Activated CD8-positive, alpha-beta T cell treated with anti-CD3 and anti-CD28 coated beads for 36 hours (primary cell): ENCODE data around the gene HSPG2. TPM values are rescaled to one million over a fixed set of nuclear protein-coding genes. Genes with fewer than 3 reads are reported as not detected.

Experiments
- ATAC-seq: fragments of 200-7000 bp; cut with Tn5 transposase; one replicate; pipeline ENCODE4 v1.10.0; 2021; ENCODE audit warnings: mild to moderate bottlenecking, moderate library complexity
- CTCF ChIA-PET: fragments of 350-600 bp; sonication (Branson Sonifier 250); formaldehyde crosslinking; loops from one replicate; lab custom pipeline; 2021; ENCODE audit warnings: antibody characterized with exemption; lab: Charles Lee
- POLR2A ChIA-PET: fragments of 350-600 bp; sonication (Branson Sonifier 250); formaldehyde crosslinking; loops from one replicate; lab custom pipeline; 2021; ENCODE audit warnings: antibody characterized with exemption; lab: Charles Lee
- DNase-seq: peaks from one replicate; pipeline ENCODE4 v3.0.0-alpha.2; 2020
- H3K27ac Mint-ChIP-seq: one replicate; pipeline ENCODE4 v1.8.0; 2021; ENCODE audit warnings: mild to moderate bottlenecking, mixed read lengths
- H3K27me3 Mint-ChIP-seq: one replicate; pipeline ENCODE4 v1.8.0; 2021; ENCODE audit warnings: mixed read lengths
- H3K36me3 Mint-ChIP-seq: one replicate; pipeline ENCODE4 v1.8.0; 2021; ENCODE audit warnings: low read depth, mixed read lengths
- H3K4me1 Mint-ChIP-seq: one replicate; pipeline ENCODE4 v1.8.0; 2021; ENCODE audit warnings: low read depth, mixed read lengths
- H3K4me3 Mint-ChIP-seq: one replicate; pipeline ENCODE4 v1.8.0; 2021; ENCODE audit warnings: mild to moderate bottlenecking, moderate library complexity, mixed read lengths
- H3K9me3 Mint-ChIP-seq: one replicate; pipeline ENCODE4 v1.8.0; 2021; ENCODE audit warnings: mixed read lengths
- CTCF ChIP-seq: fragments of 200-600 bp; IDR thresholded peaks from one replicate; pipeline ENCODE4 v1.8.0; 2022; ENCODE audit warnings: antibody characterized with exemption, mild to moderate bottlenecking
- intact Hi-C: fragments of 100-400 bp; cut with micrococcal nuclease; formaldehyde crosslinking; loops from one replicate; pipeline ENCODE4 v1.10.0; 2022
- total RNA-seq, 2 experiments: library from RNA; stranded (reverse); gene quantifications; one replicate each; pipeline ENCODE4 v1.2.3, GENCODE V29; 2021

HSPG2 gene
- total RNA-seq, 2 experiments from 2014 or later, result 52.1 to 59.0 TPM

GRCh38 chr1:21825393-21825792 is 111.7 kb downstream of the HSPG2 start:
- Mint-ChIP-seq H3K36me3 (no peaks in the 10 kb centered on the region), H3K4me3 (no peak overlapping the region), H3K9me3 (no peaks in the 10 kb centered on the region), H3K27me3 (no peaks in the 10 kb centered on the region), H3K4me1 (no peaks in the 10 kb centered on the region), H3K27ac (no peak overlapping the region)
- TF ChIP-seq CTCF, result no peak
- DNase-seq, result no peak
- ATAC-seq, result no peak
- CTCF ChIA-PET, result no interaction called here
- POLR2A ChIA-PET, result no interaction called here
- intact Hi-C loops, result no loop called here

- Mint-ChIP-seq H3K9me3 (no peaks in the 10 kb centered on the region), H3K27ac (no peak overlapping the region), H3K4me3 (no peak overlapping the region), H3K36me3 (no peaks in the 10 kb centered on the region), H3K4me1 (no peaks in the 10 kb centered on the region), H3K27me3 (no peaks in the 10 kb centered on the region)
- intact Hi-C loops, result no loop called here
- no peak for ATAC-seq
- ChIA-PET POLR2A (no interaction called here), CTCF (no interaction called here)
- no peak for TF ChIP-seq CTCF
- DNase-seq, result no peak
Observed at GRCh38 chr1:21824926-21825325, 112.2 kb downstream of the HSPG2 start.

- H3K4me1 Mint-ChIP-seq, result no peaks in the 10 kb centered on the region
- DNase-seq, result no peak
- TF ChIP-seq CTCF, result no peak
- H3K36me3 Mint-ChIP-seq, result no peaks in the 10 kb centered on the region
- H3K9me3 Mint-ChIP-seq, result no peaks in the 10 kb centered on the region
- ATAC-seq, result no peak
- H3K27me3 Mint-ChIP-seq, result no peaks in the 10 kb centered on the region
- ChIA-PET CTCF (no interaction called here), POLR2A (no interaction called here)
- H3K4me3 Mint-ChIP-seq, result no peak overlapping the region
- H3K27ac Mint-ChIP-seq, result no peak overlapping the region
- intact Hi-C loops, result no loop called here
Observed at GRCh38 chr1:21823980-21824702, 113.0 kb downstream of the HSPG2 start.

GRCh38 chr1:21823206-21823979 is 113.7 kb downstream of the HSPG2 start:
- H3K9me3 Mint-ChIP-seq, result no peaks in the 10 kb centered on the region
- intact Hi-C loops, result no loop called here

More at GRCh38 chr1:21823206-21823979, 113.7 kb downstream of the HSPG2 start:
- Mint-ChIP-seq H3K27ac (no peak overlapping the region), H3K27me3 (no peaks in the 10 kb centered on the region), H3K4me3 (no peak overlapping the region), H3K4me1 (peaks cover 2% of the 10 kb centered on the region), H3K36me3 (no peaks in the 10 kb centered on the region)
- POLR2A ChIA-PET, result no interaction called here
- CTCF ChIA-PET, result interaction anchor here (1.1 kb wide), 1 partner anchor 86 kb away, joined by 3 read pairs; no protein-coding TSS in a partner anchor
- DNase-seq, result no peak
- TF ChIP-seq CTCF, result no peak
- no peak for ATAC-seq
